Measurements from ENCODE around the gene TTC7B.
A peak's percentile ranks its signal among the peaks of the same experiment; 100 is the strongest.

- TF ChIP-seq CTCF (IDR thresholded peaks at IDR 0.05; ENCODE audit: poor library complexity, severe bottlenecking): no peak
- TF ChIP-seq EP300 (conservative IDR thresholded peaks at IDR 0.05; ENCODE audit: poor library complexity, severe bottlenecking): peak; percentile 20
- no peak for TF ChIP-seq POLR2AphosphoS5 (IDR thresholded peaks at IDR 0.05)
- TF ChIP-seq SMC3 (conservative IDR thresholded peaks at IDR 0.05; ENCODE audit: poor library complexity): no peak
- no peak for TF ChIP-seq EZH2 (IDR thresholded peaks at IDR 0.05; ENCODE audit: borderline replicate concordance, insufficient read depth, low read length, poor library complexity, severe bottlenecking)
- TF ChIP-seq RAD21 (conservative IDR thresholded peaks at IDR 0.05): no peak
- TF ChIP-seq MXI1 (conservative IDR thresholded peaks at IDR 0.05; ENCODE audit: poor library complexity, severe bottlenecking): no peak
- no peak for TF ChIP-seq REST (IDR thresholded peaks at IDR 0.05; ENCODE audit: borderline replicate concordance)
Observed at GRCh38 chr14:90491221-90491885, 324.9 kb downstream of the TTC7B start.
